Ovary (tissue), 9 donors: ENCODE measurements around the gene RUNX1. TPM values are rescaled to one million over a fixed set of nuclear protein-coding genes. Genes with fewer than 3 reads are reported as not detected.

ENCODE experiments used
- DNase-seq, 5 donors: peaks; one replicate each; pipeline ENCODE4 v3.0.0-alpha.2; 2019 to 2020
- H3K27ac ChIP-seq, 2 donors: fragments of 200-600 bp; one replicate each; pipeline versions ENCODE4 v1.5.1 to v1.8.0; 2019 to 2022
- H3K27me3 ChIP-seq: fragments of 200-600 bp; one replicate; pipeline ENCODE4 v1.8.0; 2022
- H3K36me3 ChIP-seq: fragments of 200-600 bp; sonication (generic); one replicate; pipeline ENCODE4 v1.5.1; 2019
- H3K4me1 ChIP-seq: one replicate; pipeline ENCODE4 v1.8.1; 2013; ENCODE audit warnings: mild to moderate bottlenecking, moderate library complexity; ENCODE audit not compliant: insufficient read depth
- H3K4me3 ChIP-seq: fragments of 200-600 bp; sonication (generic); one replicate; pipeline ENCODE4 v1.5.1; 2017
- H3K9me3 ChIP-seq, 2 donors: fragments of 200-600 bp in 1 of 2; sonication (generic) in 1 of 2; one replicate each; pipeline versions ENCODE4 v1.5.1 to v1.8.1; 2013 to 2019; ENCODE audit warnings: mild to moderate bottlenecking in 1 of 2, moderate library complexity in 1 of 2
- CTCF ChIP-seq, 3 donors: fragments of 450-650 bp in 2 of 3; fragments of 200-600 bp in 1 of 3; IDR thresholded peaks; one replicate each; pipeline versions ENCODE4 v1.5.1 to v1.8.0; 2016 to 2022; ENCODE audit warnings: antibody characterized with exemption in 3 of 3, mild to moderate bottlenecking in 1 of 3
- EP300 ChIP-seq: sonication (generic); formaldehyde crosslinking; IDR thresholded peaks from one replicate; pipeline ENCODE4 v1.6.1; 2017; ENCODE audit warnings: antibody characterized with exemption
- POLR2A ChIP-seq: fragments of 450-650 bp; IDR thresholded peaks from one replicate; pipeline ENCODE4 v1.6.1; 2017; ENCODE audit warnings: antibody characterized with exemption, mild to moderate bottlenecking, moderate library complexity
- WGBS, 3 donors: extraction: QIAGEN DNeasy Blood & Tissue Kit in 1 of 3; methylation state at CpG; one replicate each; pipeline versions ENCODE4 v1.1.5 to v1.1.7; 2013 to 2017; 5-methylcytosine and 5-hydroxymethylcytosine counted together
- intact Hi-C, 4 donors: fragments of 100-400 bp; cut with DNase I; formaldehyde crosslinking; loops; one replicate each; pipeline versions ENCODE4 v1.11.0 to v1.15.1; 2022 to 2023
- polyA plus RNA-seq, 2 donors: library from polyadenylated mRNA; stranded (reverse); fragments of 200-250 nt in 1 of 2; fragments of 350-450 nt in 1 of 2; fragmentation: Illumina TruSeq in 1 of 2; extraction: RNeasy Lipid Tissue Mini Kit (QIAGEN cat#74804) in 1 of 2; gene quantifications; one replicate each; pipeline ENCODE4 v1.2.3, GENCODE V29; 2013 to 2014
- total RNA-seq, 7 donors: library from RNA; depleted of rRNA in 2 of 7; stranded (reverse); fragments of >200 nt in 2 of 7; fragmentation: NEBNext Ultra II Directional in 3 of 7; extraction: Animal tissue kit (Norgen Biotek cat#: 25700) in 3 of 7; gene quantifications; one replicate each; pipeline versions ENCODE4 v1.1.0 to v1.2.4, GENCODE V29; 2016 to 2023
- donor health status: DM: no; HTN: no; CAD: no; lungs with moderate emphysema.
- donor health status: DM: no; HTN: no; CAD: no.
- donor health status: Bipolar disorder and iron deficiency.
- donor health status: DM: yes; HTN: yes; CAD: no.
- donor health status: DM: no; HTN: no; CAD: no.
- donor health status: DM: yes; HTN: yes; CAD: no.

RUNX1 gene
- total and polyA plus RNA-seq, 9 donors: 6.0 to 27.4 (median 17.8) TPM

DNA sequence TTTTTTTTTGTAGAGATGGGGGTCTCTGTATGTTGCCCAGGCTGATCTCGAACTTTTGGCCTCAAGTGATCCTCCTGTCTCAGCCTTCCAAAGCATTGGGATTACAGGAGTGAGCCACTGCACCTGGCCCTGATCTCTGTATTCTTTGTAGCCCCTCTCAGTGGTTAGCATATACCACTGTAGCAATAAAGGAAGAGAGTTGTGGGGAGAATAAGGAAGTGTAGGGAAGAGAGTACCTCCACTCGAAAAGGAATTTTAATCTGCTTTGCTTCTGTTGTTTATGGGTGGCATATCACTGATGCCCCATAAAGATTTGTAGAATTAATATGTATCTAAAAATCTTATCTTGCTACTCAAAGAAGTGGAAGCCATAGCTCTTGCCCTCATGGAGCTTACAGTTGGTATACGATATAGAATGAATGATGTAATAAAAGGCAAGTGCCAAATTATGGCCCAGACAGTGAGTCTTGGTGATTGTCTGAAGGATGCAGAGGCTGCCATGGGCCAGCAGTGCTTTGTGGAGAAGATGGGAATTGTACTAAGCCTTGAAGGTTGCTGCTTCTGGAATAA is 284.3 kb downstream of the RUNX1 start:
- Histone ChIP-seq H3K4me1 (no peaks in the 10 kb centered on the region), H3K4me3 (no peak overlapping the region), H3K9me3 (no peaks in the 10 kb centered on the region), H3K27me3 (no peaks in the 10 kb centered on the region), H3K36me3 (no peaks in the 10 kb centered on the region), H3K27ac (no peak overlapping the region)
- 93 to 96% (median 94%) methylated on average over 3 of the region's 3 CpGs for WGBS, 3 donors
- DNase-seq: no peak
- TF ChIP-seq EP300: no peak
- TF ChIP-seq POLR2A: no peak
- intact Hi-C loops: no loop called here

GRCh38 chr21:34762786-34763185 is 286.3 kb downstream of the RUNX1 start:
- H3K4me3 ChIP-seq: no peak overlapping the region
- intact Hi-C loops: no loop called here
- TF ChIP-seq CTCF (IDR thresholded peaks at IDR 0.05) (no peak), POLR2A (no peak), EP300 (no peak)
- H3K27me3 ChIP-seq: no peaks in the 10 kb centered on the region
- 89 to 95% (median 90%) methylated on average over 1 of the region's 1 CpG for WGBS, 3 donors
- no peaks in the 10 kb centered on the region for H3K9me3 ChIP-seq
- DNase-seq: no peak
- no peak overlapping the region for H3K27ac ChIP-seq
- H3K36me3 ChIP-seq: no peaks in the 10 kb centered on the region
- H3K4me1 ChIP-seq: no peaks in the 10 kb centered on the region

GRCh38 chr21:34761758-34762330 is 287.3 kb downstream of the RUNX1 start:
- no peaks in the 10 kb centered on the region for H3K4me1 ChIP-seq
- 57 to 63% (median 60%) methylated on average over 2 of the region's 2 CpGs for WGBS, 3 donors
- H3K27me3 ChIP-seq: no peaks in the 10 kb centered on the region
- intact Hi-C loops: no loop called here
- no peak overlapping the region for H3K27ac ChIP-seq
- no peaks in the 10 kb centered on the region for H3K9me3 ChIP-seq
- H3K36me3 ChIP-seq: no peaks in the 10 kb centered on the region
- no peak for DNase-seq
- H3K4me3 ChIP-seq: no peak overlapping the region
- TF ChIP-seq POLR2A (no peak), EP300 (no peak), CTCF (IDR thresholded peaks at IDR 0.05) (no peak)

- no peak for DNase-seq
- H3K4me1 ChIP-seq: no peaks in the 10 kb centered on the region
- no peaks in the 10 kb centered on the region for H3K9me3 ChIP-seq
- TF ChIP-seq EP300 (no peak), POLR2A (no peak), CTCF (IDR thresholded peaks at IDR 0.05) (no peak)
- 84 to 88% (median 87%) methylated on average over 19 of the region's 19 CpGs for WGBS, 3 donors
- no peaks in the 10 kb centered on the region for H3K36me3 ChIP-seq
- H3K4me3 ChIP-seq: no peak overlapping the region
- no peak overlapping the region for H3K27ac ChIP-seq
- peaks cover 2% of the 10 kb centered on the region for H3K27me3 ChIP-seq
- intact Hi-C loops: no loop called here
Observed at GRCh38 chr21:34754690-34755647, 294.1 kb downstream of the RUNX1 start.
